Measurements from ENCODE around the gene SLC7A14. TPM values are rescaled to one million over a fixed set of nuclear protein-coding genes. Genes with fewer than 3 reads are reported as not detected.

The SLC7A14 gene
- total RNA-seq, 1 donor from 2014 or later, result 0.07 TPM

DNA sequence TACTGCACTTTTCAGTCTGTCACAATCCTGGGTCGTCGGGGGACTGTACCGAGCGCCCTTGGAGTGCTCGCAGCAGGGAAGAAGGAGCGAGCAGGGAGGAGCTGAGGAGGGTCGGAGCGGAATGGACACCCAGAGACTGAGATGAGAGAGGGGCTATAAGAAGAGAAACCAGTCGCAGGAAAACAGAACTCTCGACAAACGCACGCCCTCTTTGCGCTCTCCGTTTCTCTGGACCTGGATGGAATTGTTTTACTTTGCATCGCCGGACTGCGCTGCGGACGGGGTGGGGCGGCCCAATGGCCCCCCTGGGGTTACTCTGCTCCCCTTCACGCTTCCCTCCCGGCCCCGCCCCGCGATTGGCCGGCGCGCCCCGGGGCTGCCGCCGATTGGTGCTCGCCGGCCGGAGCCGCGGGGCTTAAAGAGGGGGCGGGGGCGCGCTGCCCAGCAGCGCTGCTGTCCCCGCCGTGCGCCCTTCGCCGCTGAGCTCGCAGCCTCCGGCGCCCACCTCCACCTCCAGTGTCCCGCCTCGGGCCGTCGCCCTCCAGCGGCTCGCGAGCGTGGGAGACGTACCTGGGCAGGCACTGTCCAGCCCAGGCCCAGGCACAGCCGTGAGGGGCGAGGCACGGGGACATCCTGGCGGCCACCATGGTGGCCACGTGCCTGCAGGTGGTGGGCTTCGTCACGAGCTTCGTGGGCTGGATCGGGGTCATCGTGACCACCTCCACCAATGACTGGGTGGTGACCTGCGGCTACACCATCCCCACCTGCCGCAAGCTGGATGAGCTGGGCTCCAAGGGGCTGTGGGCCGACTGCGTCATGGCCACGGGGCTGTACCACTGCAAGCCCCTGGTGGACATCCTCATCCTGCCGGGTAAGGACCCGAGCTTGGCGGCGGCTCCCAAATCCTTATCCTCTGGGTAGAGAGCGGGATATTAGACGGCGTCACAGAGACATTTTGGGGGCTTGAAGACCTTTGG lies 167.2 kb downstream of the SLC7A14 start, which contains the start of gene CLDN11:
TSS of gene CLDN11 (plus strand) at position 447 of the 977 bp plus-strand sequence. CDS start at position 646, 199 bp downstream.
- TF ChIP-seq, protein P1, sequence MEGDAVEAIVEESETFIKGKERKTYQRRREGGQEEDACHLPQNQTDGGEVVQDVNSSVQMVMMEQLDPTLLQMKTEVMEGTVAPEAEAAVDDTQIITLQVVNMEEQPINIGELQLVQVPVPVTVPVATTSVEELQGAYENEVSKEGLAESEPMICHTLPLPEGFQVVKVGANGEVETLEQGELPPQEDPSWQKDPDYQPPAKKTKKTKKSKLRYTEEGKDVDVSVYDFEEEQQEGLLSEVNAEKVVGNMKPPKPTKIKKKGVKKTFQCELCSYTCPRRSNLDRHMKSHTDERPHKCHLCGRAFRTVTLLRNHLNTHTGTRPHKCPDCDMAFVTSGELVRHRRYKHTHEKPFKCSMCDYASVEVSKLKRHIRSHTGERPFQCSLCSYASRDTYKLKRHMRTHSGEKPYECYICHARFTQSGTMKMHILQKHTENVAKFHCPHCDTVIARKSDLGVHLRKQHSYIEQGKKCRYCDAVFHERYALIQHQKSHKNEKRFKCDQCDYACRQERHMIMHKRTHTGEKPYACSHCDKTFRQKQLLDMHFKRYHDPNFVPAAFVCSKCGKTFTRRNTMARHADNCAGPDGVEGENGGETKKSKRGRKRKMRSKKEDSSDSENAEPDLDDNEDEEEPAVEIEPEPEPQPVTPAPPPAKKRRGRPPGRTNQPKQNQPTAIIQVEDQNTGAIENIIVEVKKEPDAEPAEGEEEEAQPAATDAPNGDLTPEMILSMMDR (conservative IDR thresholded peaks at IDR 0.05), result no peak
- Mint-ChIP-seq H3K36me3 (ENCODE audit: low read depth) (no peaks in the 10 kb centered on the region), H3K4me1 (peaks cover 16% of the 10 kb centered on the region), H3K27me3 (ENCODE audit: low read depth) (peaks cover 40% of the 10 kb centered on the region), H3K27ac (ENCODE audit: unreplicated experiment) (no peak within 1 kb of the TSS), H3K4me3 (peak within 1 kb of the TSS; percentile 90), H3K9me3 (no peaks in the 10 kb centered on the region)
- DNase-seq (ENCODE audit: low read depth, low spot score), result no peak

DNA sequence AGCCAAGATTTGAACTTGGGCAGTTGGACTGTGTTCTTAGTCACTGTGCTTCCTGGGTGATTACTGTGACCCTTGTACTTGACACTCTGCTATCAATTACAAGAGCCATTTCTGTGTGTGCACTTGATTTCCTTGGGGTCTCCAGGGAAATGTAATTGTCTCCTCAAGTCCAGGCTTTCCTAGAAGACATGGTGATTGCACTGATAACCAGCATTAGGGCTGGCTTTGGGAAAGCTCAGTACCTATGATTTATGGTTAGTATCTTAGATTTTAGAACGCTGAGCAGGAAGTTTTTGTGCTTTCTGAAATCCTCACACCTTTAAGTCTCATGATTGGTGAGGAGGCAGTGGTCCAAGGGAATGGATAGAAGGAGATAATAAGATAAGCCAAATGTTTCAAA lies 168.8 kb downstream of the SLC7A14 start:
- Mint-ChIP-seq H3K27me3 (ENCODE audit: low read depth) (peaks cover 40% of the 10 kb centered on the region), H3K4me3 (no peak overlapping the region), H3K36me3 (ENCODE audit: low read depth) (no peaks in the 10 kb centered on the region), H3K4me1 (peaks cover 16% of the 10 kb centered on the region), H3K9me3 (no peaks in the 10 kb centered on the region), H3K27ac (ENCODE audit: unreplicated experiment) (no peak overlapping the region)
- DNase-seq (ENCODE audit: low read depth, low spot score), result no peak
- TF ChIP-seq, protein P1 (conservative IDR thresholded peaks at IDR 0.05), result no peak

DNA sequence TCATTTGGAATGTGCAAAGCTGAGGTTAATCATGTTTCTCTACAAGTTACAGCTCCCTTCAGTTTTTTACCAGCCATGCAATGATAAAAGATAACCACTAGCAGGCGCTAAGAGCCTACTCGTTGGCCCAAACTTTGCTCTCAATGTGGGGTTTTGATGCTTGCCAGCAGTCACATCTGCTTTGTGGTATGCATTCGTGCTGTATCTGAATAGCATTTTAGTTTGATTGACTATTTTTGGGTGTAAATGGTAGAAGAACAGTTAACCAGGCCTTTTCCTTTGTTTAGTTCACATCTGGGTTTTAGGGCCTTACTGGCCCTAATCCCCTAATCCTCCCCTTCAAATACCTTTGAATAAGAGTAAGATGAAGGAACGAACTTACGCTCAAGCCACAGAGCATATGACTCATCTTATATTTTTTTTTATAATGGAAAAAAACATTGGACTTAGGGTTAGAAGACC lies 171.6 kb downstream of the SLC7A14 start:
- TF ChIP-seq, protein P1 (conservative IDR thresholded peaks at IDR 0.05), result peak; percentile 94
- Mint-ChIP-seq H3K27me3 (ENCODE audit: low read depth) (peaks cover 21% of the 10 kb centered on the region), H3K36me3 (ENCODE audit: low read depth) (no peaks in the 10 kb centered on the region), H3K9me3 (no peaks in the 10 kb centered on the region), H3K27ac (ENCODE audit: unreplicated experiment) (no peak overlapping the region), H3K4me3 (no peak overlapping the region), H3K4me1 (peaks cover 9% of the 10 kb centered on the region)
- no peak for DNase-seq (ENCODE audit: low read depth, low spot score)

DNA sequence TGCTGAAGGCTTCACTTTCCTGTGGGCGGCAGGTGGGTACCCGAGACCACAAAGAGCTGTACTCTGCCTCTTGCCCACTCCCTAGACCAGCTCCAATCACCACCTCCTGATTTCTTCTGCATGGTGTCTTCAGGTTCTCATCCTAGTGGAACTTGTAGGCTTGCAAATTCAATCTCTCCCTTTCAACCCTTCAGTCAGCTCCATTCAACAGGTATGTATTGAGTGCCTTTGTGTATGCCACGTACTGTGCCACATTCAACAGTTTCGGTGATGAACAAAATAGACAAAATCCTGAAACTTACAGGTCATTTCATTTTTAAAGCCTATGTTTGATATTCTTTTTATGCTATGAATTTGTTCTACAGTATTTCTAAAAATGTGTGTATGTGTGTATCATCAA lies 172.6 kb downstream of the SLC7A14 start:
- Mint-ChIP-seq H3K36me3 (ENCODE audit: low read depth) (no peaks in the 10 kb centered on the region), H3K27me3 (ENCODE audit: low read depth) (peaks cover 15% of the 10 kb centered on the region), H3K4me1 (peaks cover 7% of the 10 kb centered on the region), H3K9me3 (no peaks in the 10 kb centered on the region), H3K27ac (ENCODE audit: unreplicated experiment) (no peak overlapping the region), H3K4me3 (no peak overlapping the region)
- TF ChIP-seq, protein P1 (conservative IDR thresholded peaks at IDR 0.05), result no peak
- no peak for DNase-seq (ENCODE audit: low read depth, low spot score)

DNA sequence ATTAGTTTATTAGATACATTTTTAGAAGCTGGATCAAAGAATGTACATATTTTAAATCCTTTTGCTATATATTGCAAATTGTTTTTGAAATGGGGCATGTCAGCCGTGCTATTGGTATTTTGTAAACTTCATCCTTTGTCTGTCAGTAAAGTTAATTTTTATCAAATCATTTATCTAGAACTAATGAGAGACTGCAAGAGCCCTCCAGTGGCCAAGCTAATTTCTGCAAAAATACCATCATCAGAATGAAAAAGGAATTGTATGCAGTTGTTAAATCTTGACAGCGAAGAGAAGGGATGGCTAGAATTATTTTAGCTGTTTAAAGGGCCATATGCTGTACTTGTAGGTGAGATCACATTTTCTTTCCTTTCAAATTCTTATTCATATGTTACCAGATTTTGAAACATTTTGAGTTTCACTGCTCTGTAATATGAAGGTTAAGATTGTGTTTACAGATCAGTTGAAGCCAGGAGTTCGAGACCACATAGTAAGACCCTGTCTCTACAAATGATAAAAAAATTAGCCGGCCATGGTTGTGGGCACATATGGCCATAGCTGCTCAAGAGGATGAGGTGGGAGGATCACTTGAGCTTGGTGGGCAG lies 175.3 kb downstream of the SLC7A14 start:
- Mint-ChIP-seq H3K27me3 (ENCODE audit: low read depth) (no peaks in the 10 kb centered on the region), H3K4me1 (peaks cover 5% of the 10 kb centered on the region), H3K36me3 (ENCODE audit: low read depth) (no peaks in the 10 kb centered on the region), H3K27ac (ENCODE audit: unreplicated experiment) (no peak overlapping the region), H3K9me3 (no peaks in the 10 kb centered on the region), H3K4me3 (no peak overlapping the region)
- TF ChIP-seq, protein P1 (conservative IDR thresholded peaks at IDR 0.05), result peak; percentile 65
- DNase-seq (ENCODE audit: low read depth, low spot score), result no peak

Small RNA genes lying within 50 kb of the gene (microRNA-seq; reads per million reads assigned to microRNA genes)
- not detected for gene MIR6828

Other genes starting within 250 kb of the SLC7A14 start
- 17.7 and 18.0 TPM in 2 replicates for gene SKIL, start 228.4 kb downstream of the SLC7A14 start, total RNA-seq
- gene CLDN11, start 167.2 kb downstream of the SLC7A14 start, total RNA-seq, result 1.8 and 2.0 TPM in 2 replicates

Data from neural crest cell (in vitro differentiated cells).